Naive thymus-derived CD8-positive, alpha-beta T cell (primary cell): ENCODE measurements around the gene TMEM14B. TPM values are rescaled to one million over a fixed set of nuclear protein-coding genes. Genes with fewer than 3 reads are reported as not detected.
A peak's percentile ranks its signal among the peaks of the same experiment; 100 is the strongest.
"Not testable (repeated sequence)": the region's sequence is repeated elsewhere in the genome, so short reads cannot be mapped to it uniquely, and the experiment has no call there.

Experiments
- ATAC-seq, 2 donors: fragments of 150-1000 bp; cut with Tn5 transposase in 1 of 2; sonication (Bioruptor Pico), chemical (Tn5 transposase) in 1 of 2; 1 replicate in 1 of 2; 2 replicates in 1 of 2; pipeline ENCODE4 v1.10.0; 2021; ENCODE audit warnings: mild to moderate bottlenecking in 2 of 2, moderate library complexity in 2 of 2
- POLR2A ChIA-PET: fragments of 350-600 bp; sonication (Branson Sonifier 250); formaldehyde crosslinking; loops from one replicate; lab custom pipeline; 2021; ENCODE audit warnings: antibody characterized with exemption; lab: Charles Lee
- DNase-seq, 10 donors: peaks; one replicate each; pipeline versions ENCODE4 v3.0.0 to v3.0.0-alpha.2; 2020 to 2022
- H3K27ac Mint-ChIP-seq, 10 donors: one replicate each; pipeline ENCODE4 v1.8.0; 2020 to 2022; ENCODE audit warnings: mild to moderate bottlenecking in 10 of 10, mixed read lengths in 10 of 10, moderate library complexity in 4 of 10, inconsistent platforms in 1 of 10
- H3K27me3 Mint-ChIP-seq, 5 donors: one replicate each; pipeline ENCODE4 v1.8.0; 2021 to 2022; ENCODE audit warnings: mixed read lengths in 5 of 5
- H3K36me3 Mint-ChIP-seq, 3 donors: one replicate each; pipeline ENCODE4 v1.8.0; 2020 to 2022; ENCODE audit warnings: mixed read lengths in 3 of 3, mild to moderate bottlenecking in 2 of 3, inconsistent platforms in 1 of 3
- H3K4me1 Mint-ChIP-seq, 4 donors: one replicate each; pipeline ENCODE4 v1.8.0; 2021 to 2022; ENCODE audit warnings: mixed read lengths in 4 of 4
- H3K4me3 Mint-ChIP-seq, 10 donors: one replicate each; pipeline ENCODE4 v1.8.0; 2020 to 2022; ENCODE audit warnings: mild to moderate bottlenecking in 10 of 10, mixed read lengths in 10 of 10, moderate library complexity in 6 of 10, inconsistent platforms in 1 of 10
- H3K9me3 Mint-ChIP-seq, 9 donors: one replicate each; pipeline ENCODE4 v1.8.0; 2020 to 2022; ENCODE audit warnings: mixed read lengths in 9 of 9, mild to moderate bottlenecking in 3 of 9, inconsistent platforms in 1 of 9, moderate library complexity in 1 of 9
- polyA plus RNA-seq, 3 donors: library from polyadenylated mRNA; unstranded; fragments of 300-500 nt; fragmentation: Illumina TruSeq; gene quantifications; one replicate each; pipeline ENCODE4 v1.2.3, GENCODE V29; 2021
- total RNA-seq, 8 experiments: library from RNA in 2 of 8; stranded (reverse) in 2 of 8; gene quantifications; one replicate each; pipeline ENCODE4 v1.2.3 and lab custom pipeline; 2021 to 2026

TMEM14B gene
- total and polyA plus RNA-seq, 5 experiments from 2014 or later = 76.4 to 241 (median 194) TPM

DNA sequence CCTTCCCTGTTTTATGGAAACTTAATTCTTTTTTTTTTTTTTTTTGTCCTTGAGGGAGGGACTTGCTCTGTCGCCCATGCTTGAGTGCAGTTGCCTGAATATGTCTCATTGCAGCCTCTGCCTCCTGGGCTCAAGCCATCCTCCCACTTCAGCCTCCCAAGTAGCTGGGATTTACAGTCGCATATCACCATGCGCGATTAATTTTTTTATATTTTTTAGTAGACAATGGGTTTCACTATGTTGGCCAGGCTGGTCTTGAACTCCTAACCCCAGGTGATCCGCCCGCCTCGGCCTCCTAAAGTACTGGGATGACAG is 24.1 kb upstream of the TMEM14B start:
- no peak for ATAC-seq
- POLR2A ChIA-PET = interaction anchor here (0.6 to 6.4 kb wide), 5 partner anchors 18 to 659 kb away, joined by 4 to 77 read pairs (median 7); partner anchors contain the start of genes C6orf52, PAK1IP1 and TMEM14B
- peaks cover 8 to 21% (median 9%) of the 10 kb centered on the region in 3 donors for H3K36me3 Mint-ChIP-seq
- H3K27me3 Mint-ChIP-seq = no peaks in the 10 kb centered on the region
- H3K9me3 Mint-ChIP-seq = peaks cover 0 to 7% (median 0%) of the 10 kb centered on the region in 9 donors
- H3K4me3 Mint-ChIP-seq = peak overlapping the region; percentile 90 to 99 (median 96)
- no peak for DNase-seq
- H3K27ac Mint-ChIP-seq = peak overlapping the region; percentile 91 to 97 (median 94)
- peaks cover 28 to 81% (median 70%) of the 10 kb centered on the region in 4 donors for H3K4me1 Mint-ChIP-seq

DNA sequence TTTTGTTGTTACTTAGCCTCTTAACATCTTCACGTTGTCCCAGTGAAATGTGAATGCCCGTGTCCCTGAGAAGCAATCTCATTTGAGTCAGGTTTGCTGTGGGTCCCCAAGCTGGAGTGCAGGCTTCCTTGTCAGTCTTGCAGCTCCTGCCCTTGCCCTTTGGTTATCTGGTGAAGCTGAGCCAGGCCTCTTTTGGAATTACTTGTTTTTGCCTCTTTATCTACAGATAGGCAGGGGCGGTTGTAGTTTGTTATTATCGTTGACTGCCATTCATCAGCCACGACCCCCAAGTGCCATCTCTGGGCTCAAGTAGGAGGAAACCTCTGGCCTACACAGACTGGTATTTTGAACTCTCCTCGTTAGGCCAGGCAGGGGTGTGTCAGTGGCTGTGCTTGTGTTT is 22.6 kb upstream of the TMEM14B start:
- peaks cover 26 to 69% (median 58%) of the 10 kb centered on the region in 4 donors for H3K4me1 Mint-ChIP-seq
- H3K4me3 Mint-ChIP-seq = peak overlapping the region in 6 of 10 donors; percentile 20 to 93 (median 48)
- ATAC-seq (no peak), DNase-seq (no peak)
- POLR2A ChIA-PET = interaction anchor here (6.4 kb wide), 1 partner anchor 22 kb away, joined by 74 read pairs; the partner anchor contains the start of gene TMEM14B
- peaks cover 0 to 35% (median 7%) of the 10 kb centered on the region in 3 donors for H3K36me3 Mint-ChIP-seq
- no peaks in the 10 kb centered on the region for H3K27me3 Mint-ChIP-seq
- H3K9me3 Mint-ChIP-seq = no peaks in the 10 kb centered on the region
- H3K27ac Mint-ChIP-seq = peak overlapping the region in 6 of 10 donors; percentile 23 to 80 (median 58)

DNA sequence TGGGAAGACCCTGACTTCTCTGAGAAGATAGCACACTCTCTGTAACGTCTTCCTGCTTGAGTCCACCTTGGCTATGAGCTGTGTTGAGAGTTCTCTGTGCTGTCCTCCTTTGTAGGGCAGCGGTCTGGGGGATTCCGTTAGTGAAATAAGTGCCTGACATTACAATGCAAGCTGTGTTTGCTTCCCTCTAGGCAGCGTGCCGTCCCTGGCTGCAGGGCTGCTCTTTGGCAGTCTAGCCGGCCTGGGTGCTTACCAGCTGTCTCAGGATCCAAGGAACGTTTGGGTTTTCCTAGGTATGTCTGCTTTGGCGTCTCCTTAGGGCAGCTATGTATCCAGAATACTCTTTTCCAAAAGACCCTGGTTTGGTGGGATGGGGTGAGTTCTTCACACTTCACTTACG is 21.9 kb upstream of the TMEM14B start:
- DNase-seq (no peak), ATAC-seq (no peak)
- no peaks in the 10 kb centered on the region for H3K27me3 Mint-ChIP-seq
- no peaks in the 10 kb centered on the region for H3K9me3 Mint-ChIP-seq
- H3K27ac Mint-ChIP-seq = peak overlapping the region in 5 of 10 donors; percentile 15 to 80 (median 70)
- peaks cover 0 to 42% (median 12%) of the 10 kb centered on the region in 3 donors for H3K36me3 Mint-ChIP-seq
- POLR2A ChIA-PET = interaction anchor here (1.0 kb wide), 1 partner anchor 31 kb away, joined by 14 read pairs; the partner anchor contains the start of genes C6orf52 and PAK1IP1
- peak overlapping the region in 6 of 10 donors; percentile 25 to 73 (median 62) for H3K4me3 Mint-ChIP-seq
- peaks cover 26 to 72% (median 58%) of the 10 kb centered on the region in 4 donors for H3K4me1 Mint-ChIP-seq

DNA sequence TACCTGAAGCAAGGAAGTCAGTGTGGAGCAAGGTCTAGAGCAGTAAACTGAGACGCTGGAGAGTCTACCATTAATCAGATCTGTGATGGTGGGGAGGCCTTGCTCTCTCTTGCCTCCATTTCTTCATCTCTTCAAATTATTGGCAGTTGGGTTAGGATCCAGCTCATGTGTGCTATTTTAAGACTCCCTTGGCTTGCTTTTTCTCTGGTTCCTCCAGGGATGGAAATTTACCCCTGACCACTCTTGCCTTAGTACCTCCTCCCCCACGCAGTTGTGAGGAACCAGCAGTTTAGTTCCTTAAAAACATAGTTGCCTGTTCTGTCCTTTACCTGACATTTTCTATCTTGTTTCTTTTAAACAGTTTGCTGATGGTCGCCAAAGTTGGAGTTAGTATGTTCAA is 17.4 kb upstream of the TMEM14B start:
- H3K4me3 Mint-ChIP-seq = no peak overlapping the region
- POLR2A ChIA-PET = no interaction called here
- H3K36me3 Mint-ChIP-seq = peaks cover 0 to 59% (median 23%) of the 10 kb centered on the region in 3 donors
- peaks cover 7 to 30% (median 18%) of the 10 kb centered on the region in 4 donors for H3K4me1 Mint-ChIP-seq
- no peak for DNase-seq
- no peak for ATAC-seq
- no peaks in the 10 kb centered on the region for H3K9me3 Mint-ChIP-seq
- H3K27ac Mint-ChIP-seq = peak overlapping the region in 2 of 10 donors; percentile 14 to 55
- H3K27me3 Mint-ChIP-seq = no peaks in the 10 kb centered on the region

DNA sequence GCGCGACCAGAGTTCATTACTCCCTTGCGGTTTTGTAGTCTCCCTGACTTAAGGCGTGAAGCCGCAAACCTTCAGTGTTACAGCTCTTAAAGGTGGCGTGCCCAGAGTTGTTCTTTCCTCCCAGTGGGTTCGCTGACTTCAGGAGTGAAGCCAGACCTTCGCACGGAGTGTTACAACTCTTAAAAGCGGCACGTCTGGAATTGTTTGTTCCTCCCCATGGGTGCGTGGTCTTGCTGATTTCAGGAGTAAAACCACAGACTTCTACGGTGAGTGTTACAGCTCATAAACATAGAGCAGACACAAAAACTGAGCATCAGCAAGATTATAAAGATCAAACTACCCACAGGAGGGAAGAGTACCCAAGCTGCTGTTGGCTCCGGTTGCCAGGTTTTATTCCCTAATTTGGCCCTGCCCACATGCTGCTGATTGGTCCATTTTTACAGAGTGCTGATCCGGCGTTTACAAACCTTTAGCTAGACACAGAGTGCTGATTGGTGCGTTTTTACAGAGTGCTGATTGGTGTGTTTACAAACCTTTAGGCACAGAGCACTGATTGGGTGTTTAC is 14.4 kb upstream of the TMEM14B start:
- Mint-ChIP-seq H3K4me1 (peaks cover 0 to 9% (median 3%) of the 10 kb centered on the region in 4 donors), H3K36me3 (peaks cover 0 to 40% (median 18%) of the 10 kb centered on the region in 3 donors), H3K27ac (peak overlapping the region in 1 of 10 donors; percentile 24), H3K27me3 (no peaks in the 10 kb centered on the region), H3K9me3 (no peaks in the 10 kb centered on the region), H3K4me3 (peak overlapping the region in 1 of 10 donors; percentile 48)
- POLR2A ChIA-PET = no interaction called here
- DNase-seq (no peak), ATAC-seq (no peak)

DNA sequence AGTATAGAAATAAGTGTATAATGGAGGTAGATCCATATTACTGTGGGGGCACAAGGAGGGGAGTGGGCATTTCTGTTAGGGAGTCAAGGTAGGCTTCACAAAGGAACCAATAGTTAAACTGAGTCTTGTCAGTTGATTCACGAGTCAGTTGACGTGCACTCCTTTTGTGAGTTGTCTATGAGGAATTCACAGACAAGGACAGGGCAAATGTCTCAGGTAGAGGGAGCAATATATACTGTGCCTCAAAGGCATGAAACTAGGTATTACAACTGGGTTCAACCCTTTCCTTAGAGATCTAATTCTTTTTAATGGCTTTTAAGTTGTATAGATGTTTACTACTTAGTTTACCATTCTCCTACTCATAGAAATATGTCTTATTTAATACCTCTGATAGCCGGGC is 13.7 kb upstream of the TMEM14B start:
- Mint-ChIP-seq H3K9me3 (no peaks in the 10 kb centered on the region), H3K4me1 (peaks cover 0 to 5% (median 2%) of the 10 kb centered on the region in 4 donors), H3K4me3 (no peak overlapping the region), H3K36me3 (peaks cover 0 to 35% (median 18%) of the 10 kb centered on the region in 3 donors), H3K27me3 (no peaks in the 10 kb centered on the region), H3K27ac (peak overlapping the region in 2 of 10 donors; percentile 4 to 44)
- DNase-seq (no peak), ATAC-seq (no peak)
- POLR2A ChIA-PET = no interaction called here

DNA sequence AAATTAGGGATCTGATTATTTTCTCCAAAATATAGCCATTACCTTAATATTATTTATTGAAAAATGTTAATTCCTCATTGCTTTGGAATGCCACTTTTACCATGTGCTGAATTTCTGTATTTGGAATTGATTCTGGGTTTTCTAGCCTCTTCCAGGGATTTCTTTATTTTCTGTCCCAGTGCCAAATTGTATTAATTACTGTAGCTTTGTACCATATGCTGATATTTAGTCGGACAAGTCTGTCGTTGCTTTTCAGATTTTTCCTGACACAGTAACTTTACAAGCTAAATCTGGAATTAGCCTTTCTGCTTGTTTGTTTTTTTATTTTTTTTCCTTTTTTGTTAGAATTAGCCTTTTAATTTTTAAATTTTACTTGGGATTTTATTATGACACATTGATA is 10.9 kb upstream of the TMEM14B start:
- no peaks in the 10 kb centered on the region for H3K9me3 Mint-ChIP-seq
- H3K4me1 Mint-ChIP-seq = peaks cover 0 to 5% (median 0%) of the 10 kb centered on the region in 4 donors
- ATAC-seq = no peak
- POLR2A ChIA-PET = no interaction called here
- peaks cover 0 to 16% (median 12%) of the 10 kb centered on the region in 3 donors for H3K36me3 Mint-ChIP-seq
- H3K4me3 Mint-ChIP-seq = no peak overlapping the region
- H3K27me3 Mint-ChIP-seq = no peaks in the 10 kb centered on the region
- H3K27ac Mint-ChIP-seq = no peak overlapping the region
- DNase-seq = no peak

DNA sequence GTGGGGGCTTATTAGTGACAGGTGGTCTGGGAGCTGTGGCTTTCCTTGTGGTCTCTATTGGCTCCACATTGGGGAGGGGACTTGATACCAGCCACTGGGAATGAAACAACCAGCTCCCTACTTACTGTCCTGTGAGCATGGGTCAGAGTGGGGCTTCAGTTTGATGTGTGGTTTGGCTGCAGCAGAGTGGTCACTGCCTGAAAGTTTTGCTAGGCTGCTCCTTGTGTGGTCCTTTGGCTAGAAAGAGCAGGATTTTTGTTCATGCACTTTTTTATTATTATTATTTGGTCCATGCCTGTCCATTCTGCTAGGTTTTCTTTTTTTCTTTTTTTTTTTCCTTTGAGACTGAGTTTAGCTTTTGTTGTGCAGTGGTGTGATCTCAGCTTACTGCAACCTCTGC is 7.5 kb upstream of the TMEM14B start:
- Mint-ChIP-seq H3K9me3 (no peaks in the 10 kb centered on the region), H3K4me3 (no peak overlapping the region), H3K27me3 (no peaks in the 10 kb centered on the region), H3K27ac (peak overlapping the region in 1 of 10 donors; percentile 4), H3K36me3 (peaks cover 0 to 3% (median 2%) of the 10 kb centered on the region in 3 donors), H3K4me1 (peaks cover 0 to 3% (median under 1%) of the 10 kb centered on the region in 4 donors)
- POLR2A ChIA-PET = interaction anchor here (0.5 to 1.7 kb wide), 2 partner anchors 20 to 57 kb away, joined by 5 to 11 read pairs; no protein-coding TSS in a partner anchor
- ATAC-seq (no peak), DNase-seq (no peak)

DNA sequence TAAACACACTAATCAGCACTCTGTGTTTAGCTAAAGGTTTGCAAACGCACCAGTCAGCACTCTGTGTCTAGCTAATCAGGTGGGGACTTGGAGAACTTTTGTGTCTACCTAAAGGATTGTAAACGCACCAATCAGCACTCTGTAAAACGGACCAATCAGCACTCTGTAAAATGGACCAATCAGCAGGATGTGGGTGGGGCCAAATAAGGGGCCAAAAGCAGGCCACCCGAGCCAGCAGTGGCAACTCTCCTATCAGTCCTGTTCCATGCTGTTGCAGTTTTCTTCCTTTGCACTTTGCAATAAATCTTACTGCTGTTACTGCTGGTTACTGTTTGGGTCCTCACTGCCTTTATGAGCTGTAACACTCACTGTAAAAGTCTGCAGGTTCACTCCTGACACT is 6.0 kb upstream of the TMEM14B start:
- POLR2A ChIA-PET = interaction anchor here (1.7 to 1.9 kb wide), 2 partner anchors 18 to 22 kb away, joined by 7 to 11 read pairs; partner anchors contain the start of gene TMEM14C
- H3K36me3 Mint-ChIP-seq, H3K4me3 Mint-ChIP-seq, ATAC-seq, H3K27ac Mint-ChIP-seq, H3K27me3 Mint-ChIP-seq, DNase-seq, H3K9me3 Mint-ChIP-seq: not testable (repeated sequence)
- peaks cover 4 to 13% (median 6%) of the 10 kb centered on the region in 4 donors for H3K4me1 Mint-ChIP-seq

DNA sequence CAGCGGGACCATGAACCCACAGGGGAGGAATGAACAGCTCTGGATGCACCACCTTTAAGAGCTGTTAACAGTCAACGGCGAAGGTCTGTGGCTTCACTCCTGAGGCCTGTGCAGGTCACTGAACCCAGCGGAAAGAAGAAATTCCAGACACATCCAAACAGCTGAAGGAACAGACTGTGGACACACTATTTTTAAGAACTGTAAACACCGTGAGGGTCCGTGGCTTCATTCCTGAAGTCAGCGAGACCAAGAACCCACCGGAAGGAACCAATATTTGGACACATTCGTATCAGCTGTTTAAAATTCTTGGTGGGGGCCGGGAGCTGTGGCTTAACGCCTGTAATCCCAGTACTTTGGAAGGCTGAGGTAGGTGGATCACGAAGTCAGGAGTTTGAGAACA is 5.4 kb upstream of the TMEM14B start:
- Mint-ChIP-seq H3K4me3 (no peak overlapping the region), H3K9me3 (no peaks in the 10 kb centered on the region), H3K36me3 (peaks cover 0 to 3% (median 2%) of the 10 kb centered on the region in 3 donors), H3K27ac (peak overlapping the region in 2 of 10 donors; percentile 2 to 19), H3K4me1 (peaks cover 8 to 18% (median 12%) of the 10 kb centered on the region in 4 donors), H3K27me3 (no peaks in the 10 kb centered on the region)
- DNase-seq (no peak), ATAC-seq (no peak)
- POLR2A ChIA-PET = interaction anchor here (0.5 to 1.9 kb wide), 2 partner anchors 19 to 40 kb away, joined by 3 to 7 read pairs; partner anchors contain the start of gene TMEM14C

DNA sequence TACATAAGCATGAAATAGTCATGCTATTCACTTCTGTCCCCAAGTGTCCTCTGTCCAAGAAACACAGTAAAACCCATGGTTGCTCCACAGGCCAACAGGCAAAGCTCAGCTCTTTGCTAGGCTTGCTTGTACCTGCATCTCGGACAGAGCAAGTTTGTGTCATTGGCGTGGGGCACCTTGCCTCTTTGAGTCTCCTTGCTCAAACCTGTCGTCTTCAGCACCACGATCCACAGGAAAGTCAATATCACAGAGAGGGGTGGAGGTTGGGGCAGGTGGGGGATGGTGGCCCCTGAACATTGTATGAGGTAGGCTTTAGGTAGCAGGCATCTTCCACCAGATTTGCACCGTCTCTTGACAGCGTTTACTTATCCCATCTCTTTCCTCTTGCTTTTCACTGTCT is 4.1 kb upstream of the TMEM14B start:
- Mint-ChIP-seq H3K36me3 (peaks cover 0 to 3% (median 2%) of the 10 kb centered on the region in 3 donors), H3K4me3 (no peak overlapping the region), H3K27ac (peak overlapping the region in 3 of 10 donors; percentile 34 to 39 (median 36)), H3K9me3 (no peaks in the 10 kb centered on the region), H3K27me3 (no peaks in the 10 kb centered on the region), H3K4me1 (peaks cover 10 to 26% (median 18%) of the 10 kb centered on the region in 4 donors)
- ATAC-seq (no peak), DNase-seq (no peak)
- POLR2A ChIA-PET = no interaction called here

DNA sequence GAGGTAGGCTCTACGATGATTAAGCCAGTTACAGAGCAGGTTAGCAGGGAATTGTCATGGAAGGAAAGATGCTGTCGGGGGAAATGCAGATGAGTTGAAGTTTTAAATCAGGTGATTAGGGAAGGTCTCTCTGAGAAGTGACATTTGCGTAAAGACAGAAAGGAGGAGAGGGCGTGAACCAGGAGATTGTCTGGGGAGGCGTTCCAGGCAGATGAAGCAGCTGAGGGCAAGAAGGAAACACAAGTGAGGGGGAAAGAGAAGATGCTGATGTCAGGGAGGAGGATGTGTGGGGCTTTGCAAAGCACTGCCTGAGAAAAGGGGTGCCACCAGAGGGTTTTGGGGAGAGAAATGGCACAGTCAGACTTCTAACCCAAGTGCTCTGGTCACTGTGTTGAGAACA is 2.5 kb upstream of the TMEM14B start:
- Mint-ChIP-seq H3K9me3 (no peaks in the 10 kb centered on the region), H3K36me3 (peaks cover 0 to 6% (median 0%) of the 10 kb centered on the region in 3 donors), H3K27ac (peak overlapping the region in 4 of 10 donors; percentile 23 to 96 (median 59)), H3K4me3 (peak overlapping the region in 1 of 10 donors; percentile 8), H3K4me1 (peaks cover 13 to 42% (median 32%) of the 10 kb centered on the region in 4 donors), H3K27me3 (no peaks in the 10 kb centered on the region)
- DNase-seq = no peak
- POLR2A ChIA-PET = interaction anchor here (4.2 kb wide), 1 partner anchor 23 kb away, joined by 74 read pairs; the partner anchor contains the start of gene TMEM14C
- ATAC-seq = no peak

DNA sequence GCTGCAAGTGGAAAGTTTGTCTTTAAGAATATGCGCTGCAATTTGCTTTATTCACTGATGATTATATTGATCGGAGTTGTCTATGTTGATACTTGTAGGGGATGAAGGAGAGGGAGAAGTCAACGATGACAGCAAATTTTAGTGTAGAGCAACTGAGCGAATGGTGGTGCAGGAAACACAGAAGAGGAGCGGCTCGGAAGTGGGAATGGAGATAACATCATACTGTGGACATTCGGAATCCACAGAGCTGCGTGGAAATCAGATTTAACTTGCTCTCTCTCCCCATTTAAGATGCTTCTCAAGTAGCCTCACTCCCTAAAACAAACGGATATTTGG is 722 bp upstream of the TMEM14B start:
- Mint-ChIP-seq H3K27me3 (no peaks in the 10 kb centered on the region), H3K9me3 (no peaks in the 10 kb centered on the region), H3K4me1 (peaks cover 21 to 60% (median 46%) of the 10 kb centered on the region in 4 donors), H3K36me3 (peaks cover 0 to 24% (median 3%) of the 10 kb centered on the region in 3 donors), H3K27ac (peak overlapping the region; percentile 69 to 99 (median 98)), H3K4me3 (peak overlapping the region; percentile 75 to 99 (median 92))
- POLR2A ChIA-PET = interaction anchor here (2.8 to 4.2 kb wide), 3 partner anchors 25 to 218 kb away, joined by 8 to 74 read pairs (median 32); partner anchors contain the start of genes C6orf52, PAK1IP1 and TMEM14C
- ATAC-seq (no peak), DNase-seq (no peak)
